Astrocyte (in vitro differentiated cells and primary cell): Measurements from ENCODE around the gene TNRC18. TPM values are rescaled to one million over a fixed set of nuclear protein-coding genes. Genes with fewer than 3 reads are reported as not detected.

Experiments used
- DNase-seq: peaks from one replicate; pipeline ENCODE4 v3.0.0-alpha.2; 2010; ENCODE audit warnings: low read depth
- FAIRE-seq: peaks from 2 replicates; lab custom pipeline; 2011; peaks lifted over from hg19 to GRCh38; lab: Jason Lieb, UNC
- H2AFZ ChIP-seq: 2 replicates; pipeline ENCODE4 v1.6.0; 2012; ENCODE audit warnings: low read depth, low read length, inconsistent platforms
- H3K27ac ChIP-seq: 2 replicates; pipeline ENCODE4 v1.5.1; 2011; ENCODE audit warnings: low read depth, low read length, inconsistent platforms
- H3K27me3 ChIP-seq: 2 replicates; pipeline ENCODE4 v1.6.0; 2011; ENCODE audit warnings: low read length, inconsistent platforms; ENCODE audit not compliant: insufficient read depth
- H3K36me3 ChIP-seq: 2 replicates; pipeline ENCODE4 v1.5.1; 2011; ENCODE audit warnings: low read length, inconsistent platforms; ENCODE audit not compliant: insufficient read depth
- H3K4me1 ChIP-seq: 2 replicates; pipeline ENCODE4 v1.5.1; 2011; ENCODE audit warnings: low read length, inconsistent platforms; ENCODE audit not compliant: insufficient read depth
- H3K4me2 ChIP-seq: 2 replicates; pipeline ENCODE4 v1.6.0; 2012; ENCODE audit warnings: low read length, inconsistent platforms
- H3K4me3 ChIP-seq: 2 replicates; pipeline ENCODE4 v1.5.1; 2011; ENCODE audit warnings: low read depth, mild to moderate bottlenecking, low read length, inconsistent platforms; ENCODE audit not compliant: insufficient read depth
- H3K79me2 ChIP-seq: 2 replicates; pipeline ENCODE4 v1.6.0; 2012; ENCODE audit warnings: mild to moderate bottlenecking, low read length, inconsistent platforms; ENCODE audit not compliant: insufficient read depth
- H3K9ac ChIP-seq: 2 replicates; pipeline ENCODE4 v1.6.0; 2012; ENCODE audit warnings: mild to moderate bottlenecking, low read length, inconsistent platforms
- H3K9me3 ChIP-seq: 2 replicates; pipeline ENCODE4 v1.5.1; 2012; ENCODE audit warnings: low read depth, mild to moderate bottlenecking, low read length, inconsistent platforms; ENCODE audit not compliant: insufficient read depth
- H4K20me1 ChIP-seq: 2 replicates; pipeline ENCODE4 v1.6.0; 2012; ENCODE audit warnings: low read length, inconsistent platforms; ENCODE audit not compliant: insufficient read depth
- H3K27ac Mint-ChIP-seq: one replicate; pipeline ENCODE4 v1.8.0; 2021; ENCODE audit warnings: mild to moderate bottlenecking, mixed read lengths; ENCODE audit not compliant: unreplicated experiment
- H3K27me3 Mint-ChIP-seq: one replicate; pipeline ENCODE4 v1.8.0; 2021; ENCODE audit warnings: low read depth, mixed read lengths; ENCODE audit not compliant: unreplicated experiment
- H3K36me3 Mint-ChIP-seq: one replicate; pipeline ENCODE4 v1.8.0; 2021; ENCODE audit warnings: low read depth, mixed read lengths; ENCODE audit not compliant: unreplicated experiment
- H3K4me1 Mint-ChIP-seq: one replicate; pipeline ENCODE4 v1.8.0; 2021; ENCODE audit warnings: low read depth, mixed read lengths; ENCODE audit not compliant: unreplicated experiment
- H3K4me3 Mint-ChIP-seq: one replicate; pipeline ENCODE4 v1.8.0; 2021; ENCODE audit warnings: mild to moderate bottlenecking, moderate library complexity, mixed read lengths; ENCODE audit not compliant: unreplicated experiment
- H3K9me3 Mint-ChIP-seq: one replicate; pipeline ENCODE4 v1.8.0; 2021; ENCODE audit warnings: mild to moderate bottlenecking, mixed read lengths; ENCODE audit not compliant: unreplicated experiment
- CTCF ChIP-seq: IDR thresholded peaks from 2 replicates; pipeline ENCODE4 v1.5.1; 2011; ENCODE audit warnings: low read depth, mild to moderate bottlenecking, inconsistent platforms, low read length, moderate library complexity; ENCODE audit not compliant: insufficient read depth
- EZH2 ChIP-seq: IDR thresholded peaks from 2 replicates; pipeline ENCODE4 v1.6.1; 2012; ENCODE audit warnings: mild to moderate bottlenecking, low read length, inconsistent platforms; ENCODE audit not compliant: insufficient read depth
- total RNA-seq: library from RNA; stranded (reverse); gene quantifications from 2 replicates; pipeline ENCODE4 v1.2.1, GENCODE V29; 2021

The TNRC18 gene
- total RNA-seq, 1 donor from 2014 or later = 84.3 TPM

- Mint-ChIP-seq H3K36me3 (peaks cover 17% of the 10 kb centered on the region), H3K27ac (no peak overlapping the region), H3K27me3 (no peaks in the 10 kb centered on the region), H3K4me3 (no peak overlapping the region), H3K9me3 (peaks cover 5% of the 10 kb centered on the region), H3K4me1 (peaks cover 1% of the 10 kb centered on the region)
- H2AFZ ChIP-seq = no peak overlapping the region
- H3K4me2 ChIP-seq = no peak overlapping the region
- no peak overlapping the region for H3K27ac ChIP-seq
- peaks cover 5% of the 10 kb centered on the region for H3K9me3 ChIP-seq
- no peaks in the 10 kb centered on the region for H3K79me2 ChIP-seq
- no peaks in the 10 kb centered on the region for H3K27me3 ChIP-seq
- no peaks in the 10 kb centered on the region for H3K4me1 ChIP-seq
- no peak overlapping the region for H3K4me3 ChIP-seq
- TF ChIP-seq CTCF = no peak
- no peak for TF ChIP-seq EZH2
- H3K36me3 ChIP-seq = no peaks in the 10 kb centered on the region
- peaks cover 18% of the 10 kb centered on the region for H4K20me1 ChIP-seq
- H3K9ac ChIP-seq = no peak overlapping the region
- DNase-seq (no peak), FAIRE-seq (no peak)
Measured at GRCh38 chr7:5439572-5440496, 16.2 kb upstream of the TNRC18 start.

GRCh38 chr7:5439209-5439571 is 15.6 kb upstream of the TNRC18 start:
- H2AFZ ChIP-seq = no peak overlapping the region
- DNase-seq (no peak), FAIRE-seq (no peak)
- no peak for TF ChIP-seq EZH2
- TF ChIP-seq CTCF = no peak
- no peak overlapping the region for H3K9ac ChIP-seq
- H3K27ac Mint-ChIP-seq = no peak overlapping the region
- H3K79me2 ChIP-seq = no peaks in the 10 kb centered on the region
- peaks cover 19% of the 10 kb centered on the region for H4K20me1 ChIP-seq
- peaks cover 20% of the 10 kb centered on the region for H3K36me3 Mint-ChIP-seq
- no peak overlapping the region for H3K4me3 ChIP-seq
- H3K9me3 ChIP-seq = peaks cover 5% of the 10 kb centered on the region
- H3K27me3 ChIP-seq = no peaks in the 10 kb centered on the region
- H3K4me2 ChIP-seq = no peak overlapping the region
- H3K4me3 Mint-ChIP-seq = no peak overlapping the region
- peaks cover 1% of the 10 kb centered on the region for H3K4me1 Mint-ChIP-seq
- H3K36me3 ChIP-seq = no peaks in the 10 kb centered on the region
- no peaks in the 10 kb centered on the region for H3K4me1 ChIP-seq
- no peaks in the 10 kb centered on the region for H3K27me3 Mint-ChIP-seq
- peaks cover 5% of the 10 kb centered on the region for H3K9me3 Mint-ChIP-seq
- H3K27ac ChIP-seq = no peak overlapping the region

- Mint-ChIP-seq H3K4me1 (peaks cover 1% of the 10 kb centered on the region), H3K9me3 (peaks cover 5% of the 10 kb centered on the region), H3K27ac (no peak overlapping the region), H3K4me3 (no peak overlapping the region), H3K36me3 (peaks cover 27% of the 10 kb centered on the region), H3K27me3 (no peaks in the 10 kb centered on the region)
- Histone ChIP-seq H3K27ac (no peak overlapping the region), H3K9me3 (peaks cover 5% of the 10 kb centered on the region), H4K20me1 (peaks cover 23% of the 10 kb centered on the region), H3K79me2 (peaks cover 5% of the 10 kb centered on the region), H3K4me2 (no peak overlapping the region), H2AFZ (no peak overlapping the region), H3K9ac (no peak overlapping the region), H3K36me3 (no peaks in the 10 kb centered on the region), H3K4me3 (no peak overlapping the region), H3K27me3 (no peaks in the 10 kb centered on the region), H3K4me1 (no peaks in the 10 kb centered on the region)
- no peak for FAIRE-seq
- TF ChIP-seq EZH2 (no peak), CTCF (no peak)
- DNase-seq = no peak
Measured at GRCh38 chr7:5437987-5438386, 14.4 kb upstream of the TNRC18 start.
